Endothelial cell of umbilical vein (primary cell): ENCODE results near the gene BBS5. TPM values are rescaled to one million over a fixed set of nuclear protein-coding genes. Genes with fewer than 3 reads are reported as not detected.
A peak's percentile ranks its signal among the peaks of the same experiment; 100 is the strongest.

ENCODE experiments used
- BruUV-seq: library from RNA; stranded (reverse); fragments of 400-500 nt; replicated peaks from 2 replicates; lab custom pipeline; 2021; lab: Mats Ljungman, UMichigan
- CTCF ChIA-PET: fragments of 300-600, 350-600 bp; sonication (Branson Sonifier 250); formaldehyde crosslinking; loops from one replicate; lab custom pipeline; 2021; ENCODE audit warnings: antibody characterized with exemption, inconsistent platforms; lab: Charles Lee
- POLR2A ChIA-PET: fragments of 300-600, 350-600 bp; sonication (Branson Sonifier 250); formaldehyde crosslinking; loops from one replicate; lab custom pipeline; 2021; ENCODE audit warnings: antibody characterized with exemption, inconsistent platforms; lab: Charles Lee
- DNase-seq: peaks from one replicate; pipeline ENCODE4 v3.0.0-alpha.2; 2011; ENCODE audit warnings: low read depth, low spot score
- FAIRE-seq: peaks from 2 replicates; lab custom pipeline; 2011; peaks lifted over from hg19 to GRCh38; lab: Jason Lieb, UNC
- H2AFZ ChIP-seq: 2 replicates; pipeline ENCODE4 v1.6.0; 2012; ENCODE audit warnings: low read depth, low read length, control low read depth, inconsistent platforms
- H3K27ac ChIP-seq: 2 replicates; pipeline ENCODE4 v1.5.1; 2011; ENCODE audit warnings: low read depth, mild to moderate bottlenecking, control low read depth, low read length, moderate library complexity; ENCODE audit not compliant: insufficient read depth
- H3K27me3 ChIP-seq, 2 experiments: 2 replicates each; pipeline versions ENCODE4 v1.6.0 to v1.6.1; 2011; ENCODE audit warnings: low read length in 2 of 2, mixed read lengths in 1 of 2; ENCODE audit not compliant: control insufficient read depth in 2 of 2, insufficient read depth in 2 of 2
- H3K36me3 ChIP-seq, 2 experiments: 2 replicates in 1 of 2; 3 replicates in 1 of 2; pipeline ENCODE4 v1.5.1; 2011; ENCODE audit warnings: low read length in 2 of 2, mild to moderate bottlenecking in 1 of 2, moderate library complexity in 1 of 2; ENCODE audit not compliant: control insufficient read depth in 2 of 2, insufficient read depth in 2 of 2; ENCODE audit errors: extremely low read depth in 1 of 2
- H3K4me1 ChIP-seq: 3 replicates; pipeline ENCODE4 v1.5.1; 2011; ENCODE audit warnings: mild to moderate bottlenecking, low read length; ENCODE audit not compliant: control insufficient read depth, insufficient read depth; ENCODE audit errors: extremely low read depth
- H3K4me2 ChIP-seq: 2 replicates; pipeline ENCODE4 v1.6.1; 2011; ENCODE audit warnings: low read length, control low read depth, mixed read lengths; ENCODE audit not compliant: insufficient read depth
- H3K4me3 ChIP-seq, 3 experiments: fragments of 200-600 bp in 1 of 3; sonication (generic), shearing (Covaris generic) in 1 of 3; replicated peaks in 1 of 3; 2 replicates each; pipeline ENCODE4 v1.5.1; 2011 to 2016; ENCODE audit warnings: control low read depth in 3 of 3, low read length in 3 of 3, mild to moderate bottlenecking in 2 of 3, inconsistent platforms in 1 of 3, low read depth in 1 of 3, moderate library complexity in 1 of 3; ENCODE audit not compliant: insufficient read depth in 1 of 3
- H3K79me2 ChIP-seq: 2 replicates; pipeline ENCODE4 v1.6.0; 2012; ENCODE audit warnings: low read length, inconsistent platforms; ENCODE audit not compliant: control insufficient read depth, insufficient read depth
- H3K9ac ChIP-seq: replicated peaks from 2 replicates; pipeline ENCODE3; 2011; ENCODE audit warnings: low read length, control low read depth; ENCODE audit not compliant: insufficient read depth; ENCODE audit errors: extremely low read depth
- H3K9me1 ChIP-seq: replicated peaks from 3 replicates; pipeline ENCODE4 v1.6.0; 2011; ENCODE audit warnings: mild to moderate bottlenecking, low read length; ENCODE audit not compliant: control insufficient read depth, insufficient read depth; ENCODE audit errors: extremely low read depth
- H3K9me3 ChIP-seq: replicated peaks from 2 replicates; pipeline ENCODE4 v1.5.1; 2012; ENCODE audit warnings: low read length, inconsistent platforms; ENCODE audit not compliant: control insufficient read depth, insufficient read depth
- H4K20me1 ChIP-seq: replicated peaks from 2 replicates; pipeline ENCODE3; 2011; ENCODE audit warnings: mild to moderate bottlenecking, low read length; ENCODE audit not compliant: control insufficient read depth, insufficient read depth; ENCODE audit errors: extremely low read depth
- FOS ChIP-seq: IDR thresholded peaks from 2 replicates; pipeline ENCODE4 v1.6.1; 2011; ENCODE audit warnings: mild to moderate bottlenecking, low read length, moderate library complexity, borderline replicate concordance; ENCODE audit not compliant: insufficient read depth
- GATA2 ChIP-seq: IDR thresholded peaks from 2 replicates; pipeline ENCODE4 v1.7.0; 2011; ENCODE audit warnings: low read depth, mild to moderate bottlenecking, moderate library complexity, mixed read lengths, low read length; ENCODE audit not compliant: insufficient read length, insufficient read depth
- JUN ChIP-seq: IDR thresholded peaks from 2 replicates; pipeline ENCODE4 v1.6.1; 2011; ENCODE audit warnings: borderline replicate concordance, low read depth; ENCODE audit not compliant: insufficient read length, insufficient read depth
- POLR2A ChIP-seq: IDR thresholded peaks from 2 replicates; pipeline ENCODE4 v1.6.1; 2012; ENCODE audit warnings: low read depth, mild to moderate bottlenecking, control low read depth, low read length
- dilution Hi-C: fragments of 300-500 bp; cut with MboI; formaldehyde crosslinking; loops from one replicate; pipeline ENCODE4 v1.15.0; 2019; ENCODE audit warnings: low sequenced_read_pairs; ENCODE audit not compliant: extremely low pct_ligation_motif_present
- intact Hi-C: fragments of 100-400 bp; cut with micrococcal nuclease; formaldehyde crosslinking; loops from one replicate; pipeline ENCODE4 v1.10.0; 2022
- polyA plus RNA-seq, 4 experiments: library from polyadenylated mRNA; depleted of rRNA in 3 of 4; stranded (reverse) in 3 of 4; unstranded in 1 of 4; fragments of >200 nt; gene quantifications; 2 replicates each; pipeline versions ENCODE4 v1.2.1 to v1.2.3, GENCODE V29; 2011 to 2012; ENCODE audit warnings: missing spikeins in 1 of 4
- total RNA-seq: library from RNA; stranded (reverse); gene quantifications from 2 replicates; pipeline ENCODE4 v1.2.3, GENCODE V29; 2021

Gene BBS5
- total and polyA plus RNA-seq, 2 donors (not counting 3 experiments of a cell fraction or from before 2014, with no cell fraction given): 2.9 to 5.6 TPM

- Histone ChIP-seq H3K79me2 (no peaks in the 10 kb centered on the region), H3K36me3 (no peaks in the 10 kb centered on the region), H3K27ac (no peak overlapping the region), H3K4me3 (no peak overlapping the region), H3K9me3 (no peaks in the 10 kb centered on the region), H3K9ac (no peak overlapping the region), H3K9me1 (no peaks in the 10 kb centered on the region), H3K4me1 (no peaks in the 10 kb centered on the region), H4K20me1 (no peaks in the 10 kb centered on the region), H2AFZ (no peak overlapping the region), H3K27me3 (no peaks in the 10 kb centered on the region), H3K4me2 (no peak overlapping the region)
- intact Hi-C loops: no loop called here
- no TSS peak for BruUV-seq
- DNase-seq (no peak), FAIRE-seq (peak; percentile 26)
- dilution Hi-C loops: no loop called here
- ChIA-PET POLR2A (interaction anchor here (0.6 kb wide), 1 partner anchor 1186 kb away, joined by 6 read pairs; no protein-coding TSS in a partner anchor), CTCF (interaction anchor here (0.6 to 5.0 kb wide), 3 partner anchors 11 to 14 kb away, joined by 3 to 26 read pairs (median 21); partner anchors contain the start of gene BBS5)
- TF ChIP-seq GATA2 (no peak), POLR2A (no peak)
These were observed 14.8 kb upstream of the BBS5 start for GRCh38 chr2:169464466-169464865.

DNA sequence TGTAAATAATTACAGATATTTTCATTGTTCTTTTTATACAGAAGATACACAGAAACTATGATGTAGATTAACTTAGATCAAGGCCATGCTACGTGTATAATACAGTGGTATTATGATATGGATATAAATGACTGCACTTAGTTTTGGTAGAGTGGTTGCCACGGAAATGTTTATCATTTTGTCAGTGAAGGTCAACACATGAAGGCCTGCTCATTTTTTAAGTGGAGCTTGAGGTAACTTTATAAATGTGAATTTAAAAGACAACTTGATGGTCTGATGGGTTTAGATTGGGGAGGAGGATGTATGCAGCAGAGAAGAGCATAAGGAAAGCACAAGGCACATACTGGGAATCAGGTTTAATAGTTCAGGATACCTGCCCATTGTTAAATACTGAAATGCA is 14.4 kb upstream of the BBS5 start:
- Histone ChIP-seq H3K9me1 (no peaks in the 10 kb centered on the region), H3K27me3 (no peaks in the 10 kb centered on the region), H3K4me2 (no peak overlapping the region), H3K4me3 (no peak overlapping the region), H2AFZ (no peak overlapping the region), H3K27ac (no peak overlapping the region), H3K9ac (no peak overlapping the region), H3K79me2 (no peaks in the 10 kb centered on the region), H3K4me1 (no peaks in the 10 kb centered on the region), H3K9me3 (no peaks in the 10 kb centered on the region), H3K36me3 (no peaks in the 10 kb centered on the region), H4K20me1 (no peaks in the 10 kb centered on the region)
- intact Hi-C loops: no loop called here
- dilution Hi-C loops: no loop called here
- TF ChIP-seq JUN (no peak), FOS (no peak), GATA2 (no peak)
- POLR2A ChIA-PET: no interaction called here
- BruUV-seq: no TSS peak
- no peak for DNase-seq
- CTCF ChIA-PET: interaction anchor here (3.4 to 5.0 kb wide), 2 partner anchors 13 to 14 kb away, joined by 21 to 26 read pairs; partner anchors contain the start of gene BBS5
- no peak for FAIRE-seq
